H1 (cell line): ENCODE measurements around the gene CTAG1A. TPM values are rescaled to one million over a fixed set of nuclear protein-coding genes. Genes with fewer than 3 reads are reported as not detected.

Source experiments
- CTCF ChIA-PET: fragments of 300-600 bp; sonication (Branson Sonifier 250); formaldehyde crosslinking; loops from one replicate; lab custom pipeline; 2021; ENCODE audit not compliant: partially characterized antibody; lab: Charles Lee
- POLR2A ChIA-PET: fragments of 300-600 bp; sonication (Branson Sonifier 250); formaldehyde crosslinking; loops from one replicate; lab custom pipeline; 2021; ENCODE audit warnings: inconsistent platforms; ENCODE audit not compliant: partially characterized antibody; lab: Charles Lee
- DNase-seq, 2 experiments: peaks; one replicate each; pipeline versions ENCODE4 v3.0.0 to v3.0.0-alpha.2; 2010 to 2022; ENCODE audit warnings: low spot score in 2 of 2, low read depth in 1 of 2, mixed read lengths in 1 of 2
- FAIRE-seq: peaks from 2 replicates; lab custom pipeline; 2011; peaks lifted over from hg19 to GRCh38; lab: Jason Lieb, UNC
- H2AFZ ChIP-seq: 2 replicates; pipeline ENCODE4 v1.8.1; 2012; ENCODE audit warnings: low read length, inconsistent platforms
- H2AK5ac ChIP-seq: 2 replicates; pipeline ENCODE4 v1.6.1; 2013; ENCODE audit warnings: low read depth, low read length
- H2BK120ac ChIP-seq: replicated peaks from 2 replicates; pipeline ENCODE3; 2013; ENCODE audit warnings: low read depth, low read length, inconsistent platforms
- H2BK12ac ChIP-seq: 2 replicates; pipeline ENCODE4 v1.6.1; 2013; ENCODE audit warnings: low read depth, low read length
- H2BK15ac ChIP-seq: 2 replicates; pipeline ENCODE4 v1.6.1; 2013; ENCODE audit warnings: low read length
- H2BK20ac ChIP-seq: 2 replicates; pipeline ENCODE4 v1.6.1; 2013; ENCODE audit warnings: low read length
- H2BK5ac ChIP-seq: 2 replicates; pipeline ENCODE4 v1.6.1; 2013; ENCODE audit warnings: low read depth, low read length
- H3K14ac ChIP-seq: 2 replicates; pipeline ENCODE4 v1.6.1; 2013; ENCODE audit warnings: inconsistent platforms; ENCODE audit not compliant: insufficient read length
- H3K18ac ChIP-seq: 2 replicates; pipeline ENCODE4 v1.6.1; 2013; ENCODE audit warnings: low read length; ENCODE audit errors: extremely low read depth
- H3K23ac ChIP-seq: 2 replicates; pipeline ENCODE4 v1.6.1; 2013; ENCODE audit warnings: inconsistent platforms; ENCODE audit not compliant: insufficient read length
- H3K23me2 ChIP-seq: 2 replicates; pipeline ENCODE4 v1.6.1; 2013; ENCODE audit warnings: low read depth, low read length
- H3K27ac ChIP-seq: 2 replicates; pipeline ENCODE4 v1.6.1; 2011; ENCODE audit warnings: low read depth, low read length, inconsistent platforms
- H3K27me3 ChIP-seq, 4 experiments: replicated peaks in 1 of 4; 1 replicate in 1 of 4; 2 replicates in 3 of 4; pipeline versions ENCODE4 v1.6.1 to v1.8.1; 2011 to 2013; ENCODE audit warnings: low read length in 3 of 4, mild to moderate bottlenecking in 3 of 4, inconsistent platforms in 2 of 4, mixed read lengths in 2 of 4, moderate library complexity in 1 of 4; ENCODE audit not compliant: control insufficient read depth in 3 of 4, insufficient read depth in 3 of 4; ENCODE audit errors: extremely low read depth in 1 of 4
- H3K36me3 ChIP-seq, 4 experiments: 2 replicates each; pipeline versions ENCODE4 v1.6.1 to v1.8.1; 2011 to 2013; ENCODE audit warnings: mild to moderate bottlenecking in 4 of 4, low read length in 3 of 4, moderate library complexity in 2 of 4, control low read depth in 1 of 4, inconsistent platforms in 1 of 4; ENCODE audit not compliant: insufficient read depth in 4 of 4, control insufficient read depth in 2 of 4
- H3K4ac ChIP-seq: replicated peaks from 2 replicates; pipeline ENCODE3; 2013; ENCODE audit warnings: low read length, low read depth, mixed read lengths, inconsistent platforms; ENCODE audit not compliant: insufficient read length
- H3K4me1 ChIP-seq, 4 experiments: replicated peaks in 1 of 4; 1 replicate in 1 of 4; 2 replicates in 3 of 4; pipeline versions ENCODE4 v1.6.1 to v1.8.1; 2011 to 2013; ENCODE audit warnings: low read length in 3 of 4, inconsistent platforms in 2 of 4, mixed read lengths in 1 of 4; ENCODE audit not compliant: insufficient read depth in 4 of 4, control insufficient read depth in 3 of 4
- H3K4me2 ChIP-seq, 2 experiments: 2 replicates each; pipeline versions ENCODE4 v1.6.1 to v1.8.1; 2011 to 2013; ENCODE audit warnings: low read depth in 2 of 2, low read length in 2 of 2, control low read depth in 1 of 2, inconsistent platforms in 1 of 2, mild to moderate bottlenecking in 1 of 2; ENCODE audit not compliant: insufficient read depth in 1 of 2
- H3K4me3 ChIP-seq, 4 experiments: fragments of 200-600, 300-600 bp in 1 of 4; sonication (generic), shearing (Covaris generic), sonication (Bioruptor Twin) in 1 of 4; 2 replicates each; pipeline versions ENCODE4 v1.5.1 to v1.8.1; 2011 to 2016; ENCODE audit warnings: low read length in 4 of 4, low read depth in 3 of 4, control low read depth in 2 of 4, inconsistent platforms in 2 of 4, mild to moderate bottlenecking in 2 of 4, mixed read lengths in 1 of 4, moderate library complexity in 1 of 4; ENCODE audit not compliant: insufficient read depth in 2 of 4; ENCODE audit errors: extremely low read depth in 1 of 4
- H3K56ac ChIP-seq: replicated peaks from 2 replicates; pipeline ENCODE3; 2013; ENCODE audit warnings: low read depth, mild to moderate bottlenecking, mixed read lengths, low read length, inconsistent platforms; ENCODE audit not compliant: insufficient read length
- H3K79me1 ChIP-seq: 2 replicates; pipeline ENCODE4 v1.6.1; 2013; ENCODE audit warnings: low read depth, low read length, control low read depth
- H3K79me2 ChIP-seq, 2 experiments: 2 replicates each; pipeline versions ENCODE4 v1.6.1 to v1.8.1; 2012 to 2013; ENCODE audit warnings: low read length in 2 of 2, mild to moderate bottlenecking in 2 of 2, inconsistent platforms in 1 of 2; ENCODE audit not compliant: insufficient read depth in 2 of 2, control insufficient read depth in 1 of 2
- H3K9ac ChIP-seq, 4 experiments: replicated peaks in 1 of 4; 1 replicate in 1 of 4; 2 replicates in 3 of 4; pipeline versions ENCODE4 v1.6.1 to v1.8.1; 2011 to 2013; ENCODE audit warnings: low read depth in 3 of 4, low read length in 3 of 4, control low read depth in 2 of 4, mild to moderate bottlenecking in 2 of 4, moderate library complexity in 2 of 4, inconsistent platforms in 1 of 4; ENCODE audit errors: extremely low read depth in 1 of 4
- H3K9me3 ChIP-seq, 2 experiments: 2 replicates each; pipeline versions ENCODE4 v1.6.1 to v1.8.1; 2012 to 2013; ENCODE audit warnings: mild to moderate bottlenecking in 2 of 2, moderate library complexity in 2 of 2, control low read depth in 1 of 2, inconsistent platforms in 1 of 2, low read depth in 1 of 2, low read length in 1 of 2, mixed read lengths in 1 of 2; ENCODE audit not compliant: insufficient read depth in 2 of 2
- H4K20me1 ChIP-seq, 2 experiments: replicated peaks in 1 of 2; 2 replicates each; pipeline versions ENCODE3 to v1.8.1; 2011 to 2013; ENCODE audit warnings: inconsistent platforms in 2 of 2, low read length in 2 of 2, mild to moderate bottlenecking in 1 of 2; ENCODE audit not compliant: insufficient read depth in 2 of 2, control insufficient read depth in 1 of 2
- H4K5ac ChIP-seq: 2 replicates; pipeline ENCODE4 v1.6.1; 2013; ENCODE audit warnings: low read length, low read depth, mixed read lengths, inconsistent platforms; ENCODE audit not compliant: insufficient read length
- H4K8ac ChIP-seq: 2 replicates; pipeline ENCODE4 v1.8.0; 2013; ENCODE audit warnings: mild to moderate bottlenecking, moderate library complexity, low read length, inconsistent platforms; ENCODE audit not compliant: insufficient read depth; ENCODE audit errors: extremely low read depth
- H4K91ac ChIP-seq: replicated peaks from 2 replicates; pipeline ENCODE3; 2013; ENCODE audit warnings: low read length, mixed read lengths, inconsistent platforms; ENCODE audit not compliant: insufficient read length
- ASH2L ChIP-seq: fragments of 200-600, 300-600 bp; sonication (generic); IDR thresholded peaks from one replicate; pipeline ENCODE4 v1.7.1; 2017; ENCODE audit warnings: low read length
- EZH2 ChIP-seq: fragments of 200-600 bp; sonication (generic); IDR thresholded peaks from 2 replicates; pipeline ENCODE4 v1.7.1; 2012; ENCODE audit warnings: low read depth, mild to moderate bottlenecking, moderate library complexity, low read length, inconsistent platforms; ENCODE audit not compliant: severe bottlenecking
- JUN ChIP-seq: IDR thresholded peaks from 2 replicates; pipeline ENCODE4 v1.6.1; 2011; ENCODE audit warnings: low read depth, mild to moderate bottlenecking, improper control_type of control experiment, low read length
- JUND ChIP-seq: IDR thresholded peaks from 2 replicates; pipeline ENCODE4 v1.6.1; 2011; ENCODE audit warnings: mild to moderate bottlenecking, improper control_type of control experiment, low read length
- NANOG ChIP-seq: IDR thresholded peaks from 2 replicates; pipeline ENCODE4 v1.6.1; 2011; ENCODE audit warnings: low read length, low read depth, mild to moderate bottlenecking, inconsistent platforms; ENCODE audit not compliant: insufficient read depth, poor library complexity, severe bottlenecking
- RAD21 ChIP-seq, 2 experiments: IDR thresholded peaks in 1 of 2; conservative IDR thresholded peaks in 1 of 2; 2 replicates each; pipeline ENCODE4 v1.6.1; 2011; ENCODE audit warnings: low read depth in 2 of 2, low read length in 2 of 2, improper control_type of control experiment in 1 of 2, inconsistent platforms in 1 of 2, mild to moderate bottlenecking in 1 of 2, moderate library complexity in 1 of 2
- RFX5 ChIP-seq: IDR thresholded peaks from 2 replicates; pipeline ENCODE4 v1.6.1; 2011; ENCODE audit warnings: low read depth, low read length, improper control_type of control experiment, borderline replicate concordance
- SIN3A ChIP-seq, 2 experiments: IDR thresholded peaks in 1 of 2; conservative IDR thresholded peaks in 1 of 2; 2 replicates each; pipeline ENCODE4 v1.6.1; 2011 to 2012; ENCODE audit warnings: low read length in 2 of 2, improper control_type of control experiment in 1 of 2, low read depth in 1 of 2, mild to moderate bottlenecking in 1 of 2
- SIX5 ChIP-seq: IDR thresholded peaks from 2 replicates; pipeline ENCODE4 v1.6.1; 2011; ENCODE audit warnings: mild to moderate bottlenecking, low read depth, low read length
- TCF12 ChIP-seq: IDR thresholded peaks from 2 replicates; pipeline ENCODE4 v1.6.1; 2011; ENCODE audit warnings: low read depth, mild to moderate bottlenecking, low read length
- WGBS, 2 experiments: shearing (Covaris generic) in 1 of 2; methylation state at CpG; one replicate each; pipeline versions ENCODE4 v1.1.6 to v1.1.7; 2013 to 2015; ENCODE audit warnings: low lambda C conversion rate in 2 of 2, mixed read lengths in 2 of 2, inconsistent platforms in 1 of 2, low coverage in 1 of 2, missing lambda C conversion rate in 1 of 2; ENCODE audit not compliant: insufficient replicate concordance in 2 of 2, insufficient coverage in 1 of 2, insufficient read length in 1 of 2; ENCODE audit errors: extremely low coverage in 1 of 2, missing lambda C conversion rate in 1 of 2; 5-methylcytosine and 5-hydroxymethylcytosine counted together
- polyA plus RNA-seq, 7 experiments: library from polyadenylated mRNA; depleted of rRNA in 3 of 7; stranded (reverse) in 5 of 7; unstranded in 2 of 7; fragments of >200 nt in 5 of 7; fragments of 200-250 nt in 2 of 7; gene quantifications; 1 replicate in 5 of 7; 2 replicates in 1 of 7; 4 replicates in 1 of 7; pipeline versions ENCODE4 v1.2.1 to v1.2.3, GENCODE V29; 2011 to 2013; ENCODE audit warnings: missing spikeins in 2 of 7, mixed read lengths in 2 of 7
- total RNA-seq: library from RNA; stranded (reverse); fragmentation: NEBNext Ultra II Directional; extraction: Animal tissue kit (Norgen Biotek cat#: 25700); gene quantifications from 2 replicates; pipeline ENCODE4 v1.2.1, GENCODE V29; 2021

The CTAG1A gene
- total and polyA plus RNA-seq, 2 of the 8 experiments (the other 6 are each of a cell fraction or from before 2014, with no cell fraction given) = not detected

DNA sequence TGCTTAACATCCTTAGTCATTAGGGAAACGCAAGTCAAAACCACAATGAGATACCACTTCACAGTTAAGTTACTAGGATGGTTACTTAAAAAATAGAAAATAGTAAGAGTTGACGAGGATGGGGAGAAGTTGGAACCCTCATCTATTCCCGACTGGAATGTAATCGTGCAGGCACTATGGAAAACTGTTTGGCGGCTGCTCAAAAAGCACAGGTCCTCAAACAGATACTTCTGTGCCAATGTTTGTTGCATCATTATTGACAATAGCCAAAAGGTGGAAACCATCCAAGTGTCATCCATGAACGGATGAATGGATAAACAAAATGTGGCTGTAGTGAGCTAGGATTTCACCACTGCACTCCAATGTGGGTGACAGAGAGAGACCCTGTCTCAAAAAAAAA lies 22.4 kb downstream of the CTAG1A start:
- POLR2A ChIA-PET = no interaction called here
- CTCF ChIA-PET = no interaction called here
- Histone ChIP-seq H4K91ac (no peak overlapping the region), H4K8ac (no peak overlapping the region), H3K56ac (no peak overlapping the region), H2AK5ac (no peak overlapping the region), H2BK20ac (no peak overlapping the region), H3K4me1 (no peaks in the 10 kb centered on the region), H3K4ac (no peak overlapping the region), H3K79me1 (no peaks in the 10 kb centered on the region), H4K20me1 (no peaks in the 10 kb centered on the region), H3K18ac (no peak overlapping the region), H3K4me2 (no peak overlapping the region), H3K9ac (no peak overlapping the region), H2BK15ac (no peak overlapping the region), H2BK5ac (no peak overlapping the region), H2BK12ac (no peak overlapping the region), H2AFZ (no peak overlapping the region), H3K4me3 (no peak overlapping the region), H3K14ac (no peak overlapping the region), H3K36me3 (no peaks in the 10 kb centered on the region), H3K23ac (no peak overlapping the region), H3K27ac (no peak overlapping the region), H3K27me3 (no peaks in the 10 kb centered on the region), H4K5ac (no peak overlapping the region), H2BK120ac (no peak overlapping the region), H3K23me2 (no peaks in the 10 kb centered on the region), H3K79me2 (no peaks in the 10 kb centered on the region), H3K9me3 (no peaks in the 10 kb centered on the region)
- DNase-seq (no peak), FAIRE-seq (no peak)
- 95% methylated on average over 6 of the region's 6 CpGs; no CpG with 5 or more reads in 1 of the 2 experiments for WGBS, 2 experiments
- TF ChIP-seq RAD21 (IDR thresholded peaks at IDR 0.05 in 1 of 2, conservative IDR thresholded peaks at IDR 0.05 in 1 of 2; ENCODE audit: low read depth in 2 of 2, low read length in 2 of 2) (no peak), SIX5 (no peak), TCF12 (no peak), JUN (no peak), EZH2 (no peak), RFX5 (no peak), JUND (no peak), NANOG (no peak), ASH2L (no peak), SIN3A (conservative IDR thresholded peaks at IDR 0.05 in 1 of 2, IDR thresholded peaks at IDR 0.05 in 1 of 2; ENCODE audit: low read depth in 1 of 2, low read length in 2 of 2) (no peak)
